SK-N-SH treated with all-trans-retinoic acid at 6 μM for 48 hours (cell line): Measurements from ENCODE around the gene CCND2.

Experiments used
- ATAC-seq: fragments of 200-7000 bp; cut with Tn5 transposase; 3 replicates; pipeline ENCODE4 v1.9.1; 2020; ENCODE audit warnings: mild to moderate bottlenecking, moderate library complexity
- BACH2 ChIP-seq: fragments of 250-450 bp; sonication (Bioruptor Pico); IDR thresholded peaks from 2 replicates; pipeline ENCODE4 v1.9.0; 2021; ENCODE audit warnings: mild to moderate bottlenecking, borderline replicate concordance
- CREB5 ChIP-seq: fragments of 250-450 bp; sonication (Bioruptor Pico); IDR thresholded peaks from 2 replicates; pipeline ENCODE4 v1.5.1; 2020; ENCODE audit warnings: low read depth, mild to moderate bottlenecking, moderate library complexity
- CSDC2 ChIP-seq: fragments of 250-450 bp; sonication (Bioruptor Pico); IDR thresholded peaks from 2 replicates; pipeline ENCODE4 v1.5.0; 2020; ENCODE audit warnings: mild to moderate bottlenecking, moderate library complexity
- ESRRG ChIP-seq: fragments of 250-450 bp; sonication (Bioruptor Pico); IDR thresholded peaks from 2 replicates; pipeline ENCODE4 v1.6.1; 2021; ENCODE audit warnings: mild to moderate bottlenecking
- GLIS3 ChIP-seq: fragments of 250-450 bp; sonication (Bioruptor Pico); IDR thresholded peaks from 2 replicates; pipeline ENCODE4 v1.5.0; 2020; ENCODE audit warnings: mild to moderate bottlenecking, moderate library complexity
- ISL1 ChIP-seq: fragments of 250-450 bp; sonication (Bioruptor Pico); IDR thresholded peaks from 2 replicates; pipeline ENCODE4 v2.1.2; 2022; ENCODE audit warnings: mild to moderate bottlenecking, moderate library complexity
- OSR1 ChIP-seq: fragments of 250-450 bp; sonication (Bioruptor Pico); IDR thresholded peaks from 2 replicates; pipeline ENCODE4 v1.8.0; 2022; ENCODE audit warnings: moderate library complexity, mild to moderate bottlenecking, inconsistent platforms
- PATZ1 ChIP-seq: fragments of 250-450 bp; sonication (Bioruptor Pico); IDR thresholded peaks from 2 replicates; pipeline ENCODE4 v1.8.0; 2020; ENCODE audit warnings: mild to moderate bottlenecking, moderate library complexity, borderline replicate concordance
- POU6F1 ChIP-seq: fragments of 250-450 bp; sonication (Bioruptor Pico); IDR thresholded peaks from 2 replicates; pipeline ENCODE4 v1.8.0; 2021; ENCODE audit warnings: low read depth, mild to moderate bottlenecking, moderate library complexity, borderline replicate concordance
- PPARA ChIP-seq: fragments of 250-450 bp; sonication (Bioruptor Pico); IDR thresholded peaks from 2 replicates; pipeline ENCODE4 v1.5.0; 2020; ENCODE audit warnings: mild to moderate bottlenecking, borderline replicate concordance
- RARB ChIP-seq: fragments of 250-450 bp; sonication (Bioruptor Pico); IDR thresholded peaks from 2 replicates; pipeline ENCODE4 v1.8.0; 2021; ENCODE audit warnings: mild to moderate bottlenecking, moderate library complexity
- SNAI2 ChIP-seq: fragments of 250-450 bp; sonication (Bioruptor Pico); IDR thresholded peaks from 2 replicates; pipeline ENCODE4 v1.5.0; 2020; ENCODE audit warnings: mild to moderate bottlenecking, moderate library complexity
- TCF4 ChIP-seq: fragments of 250-450 bp; sonication (Bioruptor Pico); IDR thresholded peaks from 2 replicates; pipeline ENCODE4 v1.8.0; 2021; ENCODE audit warnings: mild to moderate bottlenecking, moderate library complexity, borderline replicate concordance
- TOX ChIP-seq: fragments of 250-450 bp; sonication (Bioruptor Pico); IDR thresholded peaks from 2 replicates; pipeline ENCODE4 v1.8.0; 2021; ENCODE audit warnings: mild to moderate bottlenecking, moderate library complexity, borderline replicate concordance
- TSHZ2 ChIP-seq: fragments of 250-450 bp; sonication (Bioruptor Pico); IDR thresholded peaks from 2 replicates; pipeline ENCODE4 v1.5.0; 2020; ENCODE audit warnings: mild to moderate bottlenecking, moderate library complexity
- ZFP3 ChIP-seq: fragments of 250-450 bp; sonication (Bioruptor Pico); IDR thresholded peaks from 2 replicates; pipeline ENCODE4 v1.5.0; 2020; ENCODE audit warnings: mild to moderate bottlenecking, moderate library complexity
- ZFP30 ChIP-seq: fragments of 450-650 bp; formaldehyde crosslinking; IDR thresholded peaks from 2 replicates; pipeline ENCODE4 v1.5.0; 2022; ENCODE audit warnings: mild to moderate bottlenecking, moderate library complexity
- ZNF565 ChIP-seq: fragments of 450-650 bp; formaldehyde crosslinking; conservative IDR thresholded peaks from 2 replicates; pipeline ENCODE4 v1.5.0; 2020; ENCODE audit warnings: low read depth, mild to moderate bottlenecking, moderate library complexity
- ZNF70 ChIP-seq: fragments of 450-650 bp; formaldehyde crosslinking; IDR thresholded peaks from 2 replicates; pipeline ENCODE4 v1.5.0; 2020; ENCODE audit warnings: mild to moderate bottlenecking, moderate library complexity

The CCND2 gene

GRCh38 chr12:4278329-4279197, 5.0 kb downstream of the CCND2 start:
- TF ChIP-seq ZFP3 (CRISPR knock-in tag) (no peak), ISL1 (no peak), ESRRG (CRISPR knock-in tag) (no peak), OSR1 (CRISPR knock-in tag) (no peak), POU6F1 (CRISPR knock-in tag) (no peak), GLIS3 (CRISPR knock-in tag) (no peak), TOX (CRISPR knock-in tag) (no peak)
- ATAC-seq: no peak

GRCh38 chr12:4279198-4279690, 5.7 kb downstream of the CCND2 start:
- TF ChIP-seq ZFP3 (CRISPR knock-in tag) (no peak), ZFP30 (CRISPR knock-in tag) (no peak), CSDC2 (no peak), BACH2 (CRISPR knock-in tag) (no peak), TSHZ2 (CRISPR knock-in tag) (no peak), PPARA (CRISPR knock-in tag) (no peak), TOX (CRISPR knock-in tag) (no peak), POU6F1 (CRISPR knock-in tag) (no peak), CREB5 (CRISPR knock-in tag) (no peak), OSR1 (CRISPR knock-in tag) (no peak), RARB (CRISPR knock-in tag) (no peak), TCF4 (CRISPR knock-in tag) (no peak), PATZ1 (CRISPR knock-in tag) (no peak), SNAI2 (no peak), ZNF70 (no peak), ISL1 (no peak), ZNF565 (no peak), GLIS3 (CRISPR knock-in tag) (no peak)

More at GRCh38 chr12:4279198-4279690, 5.7 kb downstream of the CCND2 start:
- ATAC-seq: no peak
